RWPE2 (cell line): ENCODE measurements around the gene LSS.

ENCODE experiments used
- ATAC-seq: fragments of 200-7000 bp; cut with Tn5 transposase; 3 replicates; pipeline ENCODE4 v1.9.1; 2021; ENCODE audit warnings: low read depth
- DNase-seq: peaks from one replicate; pipeline ENCODE4 v3.0.0-alpha.2; 2020; ENCODE audit warnings: low spot score
- H3K27ac ChIP-seq: fragments of 450-650 bp; 2 replicates; pipeline ENCODE4 v1.5.1; 2017; ENCODE audit warnings: mild to moderate bottlenecking; ENCODE audit not compliant: poor library complexity, severe bottlenecking
- H3K27me3 ChIP-seq: fragments of 250-450 bp; sonication (Bioruptor Pico); 2 replicates; pipeline ENCODE4 v1.5.1; 2021; ENCODE audit warnings: mild to moderate bottlenecking, moderate library complexity; ENCODE audit not compliant: insufficient read depth, poor library complexity, severe bottlenecking
- H3K36me3 ChIP-seq: fragments of 250-450 bp; sonication (Bioruptor Pico); 2 replicates; pipeline ENCODE4 v1.5.1; 2020; ENCODE audit warnings: low read depth, mild to moderate bottlenecking, moderate library complexity
- H3K4me1 ChIP-seq: fragments of 250-450 bp; sonication (Bioruptor Pico); 2 replicates; pipeline ENCODE4 v1.5.1; 2021; ENCODE audit warnings: mild to moderate bottlenecking, moderate library complexity; ENCODE audit not compliant: insufficient read depth, poor library complexity, severe bottlenecking
- H3K4me3 ChIP-seq: fragments of 250-450 bp; sonication (Bioruptor Pico); 2 replicates; pipeline ENCODE4 v1.5.1; 2021; ENCODE audit warnings: mild to moderate bottlenecking, moderate library complexity; ENCODE audit not compliant: severe bottlenecking
- H3K9me3 ChIP-seq: fragments of 250-450 bp; sonication (Bioruptor Pico); 2 replicates; pipeline ENCODE4 v1.5.1; 2021; ENCODE audit warnings: mild to moderate bottlenecking, moderate library complexity; ENCODE audit not compliant: severe bottlenecking
- TF ChIP-seq, protein P1 (sequence below): fragments of 450-650 bp; IDR thresholded peaks from one replicate; pipeline ENCODE4 v1.5.1; 2017; ENCODE audit warnings: mild to moderate bottlenecking, moderate library complexity; ENCODE audit not compliant: poor library complexity, severe bottlenecking

The LSS gene

GRCh38 chr21:46216132-46216747, 12.3 kb downstream of the LSS start:
- TF ChIP-seq, protein P1, sequence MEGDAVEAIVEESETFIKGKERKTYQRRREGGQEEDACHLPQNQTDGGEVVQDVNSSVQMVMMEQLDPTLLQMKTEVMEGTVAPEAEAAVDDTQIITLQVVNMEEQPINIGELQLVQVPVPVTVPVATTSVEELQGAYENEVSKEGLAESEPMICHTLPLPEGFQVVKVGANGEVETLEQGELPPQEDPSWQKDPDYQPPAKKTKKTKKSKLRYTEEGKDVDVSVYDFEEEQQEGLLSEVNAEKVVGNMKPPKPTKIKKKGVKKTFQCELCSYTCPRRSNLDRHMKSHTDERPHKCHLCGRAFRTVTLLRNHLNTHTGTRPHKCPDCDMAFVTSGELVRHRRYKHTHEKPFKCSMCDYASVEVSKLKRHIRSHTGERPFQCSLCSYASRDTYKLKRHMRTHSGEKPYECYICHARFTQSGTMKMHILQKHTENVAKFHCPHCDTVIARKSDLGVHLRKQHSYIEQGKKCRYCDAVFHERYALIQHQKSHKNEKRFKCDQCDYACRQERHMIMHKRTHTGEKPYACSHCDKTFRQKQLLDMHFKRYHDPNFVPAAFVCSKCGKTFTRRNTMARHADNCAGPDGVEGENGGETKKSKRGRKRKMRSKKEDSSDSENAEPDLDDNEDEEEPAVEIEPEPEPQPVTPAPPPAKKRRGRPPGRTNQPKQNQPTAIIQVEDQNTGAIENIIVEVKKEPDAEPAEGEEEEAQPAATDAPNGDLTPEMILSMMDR = no peak
- ATAC-seq = no peak
- peaks cover 78% of the 10 kb centered on the region for H3K36me3 ChIP-seq

DNA sequence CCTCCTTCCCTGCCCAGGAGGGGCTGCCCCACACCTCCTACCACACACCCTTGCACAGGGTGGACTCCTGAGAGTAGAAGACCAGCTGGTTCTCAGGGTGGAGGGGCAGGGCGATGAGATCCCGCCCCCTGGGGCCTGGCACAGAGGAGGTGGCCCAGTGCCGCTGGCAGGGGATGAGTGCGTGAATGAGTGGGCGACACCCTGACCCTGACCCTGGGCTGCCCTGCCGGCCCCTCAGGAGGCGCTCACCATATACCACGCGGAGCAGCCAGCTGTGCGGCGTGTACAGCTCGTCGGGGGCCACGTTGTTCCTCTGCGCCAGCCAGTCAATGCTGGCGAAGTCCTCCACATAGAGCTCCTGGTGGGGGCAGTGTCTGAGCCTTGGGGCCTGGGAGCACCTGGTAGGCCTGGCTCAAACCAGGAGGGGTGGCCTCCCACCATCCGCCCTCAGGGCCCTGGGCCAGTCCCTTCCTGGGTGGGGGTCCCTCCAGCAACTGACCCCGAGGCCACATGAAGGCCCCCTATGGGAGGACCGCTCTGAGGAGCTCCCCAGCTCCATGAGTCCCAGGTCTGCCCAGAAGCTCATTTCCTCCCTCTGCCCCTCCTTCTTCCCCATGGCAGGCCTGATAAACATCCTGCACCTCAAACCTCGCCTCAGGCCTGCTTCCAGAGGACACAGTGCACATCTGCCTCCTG, 13.0 kb downstream of the LSS start:
- peak; percentile 66 for DNase-seq
- no peak for ATAC-seq
- no peaks in the 10 kb centered on the region for H3K9me3 ChIP-seq
- H3K4me1 ChIP-seq = no peaks in the 10 kb centered on the region
- TF ChIP-seq, protein P1 = no peak
- no peaks in the 10 kb centered on the region for H3K27me3 ChIP-seq
- H3K4me3 ChIP-seq = no peak overlapping the region
- no peak overlapping the region for H3K27ac ChIP-seq
- peaks cover 81% of the 10 kb centered on the region for H3K36me3 ChIP-seq

More at GRCh38 chr21:46216132-46216747, 12.3 kb downstream of the LSS start:
- DNase-seq = peak; percentile 60
- Histone ChIP-seq H3K27ac (no peak overlapping the region), H3K9me3 (no peaks in the 10 kb centered on the region), H3K27me3 (no peaks in the 10 kb centered on the region), H3K4me3 (no peak overlapping the region), H3K4me1 (no peaks in the 10 kb centered on the region)

- TF ChIP-seq, protein P1 = no peak
- peaks cover 81% of the 10 kb centered on the region for H3K36me3 ChIP-seq
Observed at GRCh38 chr21:46214478-46215340, 13.9 kb downstream of the LSS start.

DNA sequence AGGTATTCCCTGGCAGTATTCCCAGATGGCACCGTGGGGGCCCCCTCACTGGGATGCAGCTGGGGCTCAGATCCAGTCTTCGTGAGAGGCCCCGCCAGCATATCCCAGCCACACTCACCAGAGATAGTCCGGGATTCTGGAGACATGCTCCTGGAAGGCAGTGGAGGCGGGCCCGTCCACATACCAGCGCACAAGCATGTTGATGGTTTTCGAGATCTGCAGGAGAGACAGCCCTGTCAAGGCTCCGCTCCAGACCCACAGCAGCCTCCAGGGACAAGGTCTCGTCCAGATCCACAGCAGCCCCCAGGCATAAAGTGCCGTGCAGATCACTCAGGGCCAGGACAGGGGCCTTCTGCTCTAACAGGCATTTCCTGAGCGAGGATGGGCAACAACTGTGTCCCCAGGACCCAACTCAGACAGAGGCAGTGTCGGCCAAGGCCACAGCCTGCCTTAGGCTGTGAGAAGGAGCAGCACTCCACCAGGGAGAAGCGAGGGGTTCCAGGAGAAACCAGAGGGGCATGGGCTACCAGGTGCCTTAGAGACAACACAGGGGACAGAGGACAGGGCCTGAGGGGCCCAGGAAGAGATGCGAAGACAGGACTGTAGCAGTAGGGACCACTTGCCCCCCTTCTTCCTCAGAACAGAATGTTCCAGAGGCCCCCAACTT, 14.8 kb downstream of the LSS start:
- TF ChIP-seq, protein P1 = no peak
- H3K27ac ChIP-seq = no peak overlapping the region
- no peaks in the 10 kb centered on the region for H3K27me3 ChIP-seq
- H3K9me3 ChIP-seq = no peaks in the 10 kb centered on the region
- no peaks in the 10 kb centered on the region for H3K4me1 ChIP-seq
- H3K36me3 ChIP-seq = peaks cover 80% of the 10 kb centered on the region
- no peak overlapping the region for H3K4me3 ChIP-seq
- peak; percentile 58 for DNase-seq
- no peak for ATAC-seq

More at GRCh38 chr21:46214478-46215340, 13.9 kb downstream of the LSS start:
- Histone ChIP-seq H3K4me1 (no peaks in the 10 kb centered on the region), H3K27ac (no peak overlapping the region), H3K9me3 (no peaks in the 10 kb centered on the region), H3K27me3 (no peaks in the 10 kb centered on the region), H3K4me3 (no peak overlapping the region)
- DNase-seq = peak; percentile 68
- no peak for ATAC-seq
